NCI-H2196 (cell line): ENCODE data around the gene CFAP46.

ENCODE experiments used
- DNase-seq: peaks from one replicate; lab custom pipeline; 2025; ENCODE audit not compliant: unreplicated experiment; lab: John Stamatoyannopoulos, UW

Gene CFAP46

GRCh38 chr10:132865851-132866600, 76.3 kb downstream of the CFAP46 start:
- DNase-seq: no peak

DNA sequence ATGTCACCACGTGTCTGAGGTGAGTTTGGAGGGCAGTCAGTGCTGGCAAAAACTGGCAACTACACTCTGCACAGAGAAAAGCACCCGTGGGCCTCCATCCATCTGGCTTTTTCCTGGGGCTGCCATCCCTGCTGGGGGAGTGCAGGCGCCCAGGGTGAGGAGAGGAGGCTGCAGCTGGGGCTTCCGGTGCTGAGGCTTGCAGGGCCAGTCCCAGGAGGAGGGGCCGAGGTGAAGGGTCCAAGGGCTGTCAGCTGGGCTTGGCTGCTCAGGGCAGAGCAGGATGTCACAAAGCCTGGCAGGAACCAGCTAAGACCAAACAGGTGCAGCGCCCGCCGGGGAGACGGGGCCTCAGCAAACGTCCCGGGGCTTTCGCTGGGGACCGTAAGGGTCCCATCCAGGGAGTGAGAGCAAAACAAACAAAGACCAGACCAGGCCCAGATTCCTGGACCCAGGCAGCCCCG, 77.2 kb downstream of the CFAP46 start:
- no peak for DNase-seq

- DNase-seq: no peak
Measured at GRCh38 chr10:132862485-132863420, 79.6 kb downstream of the CFAP46 start.

- DNase-seq: no peak
Measured at GRCh38 chr10:132861884-132862461, 80.4 kb downstream of the CFAP46 start.

DNA sequence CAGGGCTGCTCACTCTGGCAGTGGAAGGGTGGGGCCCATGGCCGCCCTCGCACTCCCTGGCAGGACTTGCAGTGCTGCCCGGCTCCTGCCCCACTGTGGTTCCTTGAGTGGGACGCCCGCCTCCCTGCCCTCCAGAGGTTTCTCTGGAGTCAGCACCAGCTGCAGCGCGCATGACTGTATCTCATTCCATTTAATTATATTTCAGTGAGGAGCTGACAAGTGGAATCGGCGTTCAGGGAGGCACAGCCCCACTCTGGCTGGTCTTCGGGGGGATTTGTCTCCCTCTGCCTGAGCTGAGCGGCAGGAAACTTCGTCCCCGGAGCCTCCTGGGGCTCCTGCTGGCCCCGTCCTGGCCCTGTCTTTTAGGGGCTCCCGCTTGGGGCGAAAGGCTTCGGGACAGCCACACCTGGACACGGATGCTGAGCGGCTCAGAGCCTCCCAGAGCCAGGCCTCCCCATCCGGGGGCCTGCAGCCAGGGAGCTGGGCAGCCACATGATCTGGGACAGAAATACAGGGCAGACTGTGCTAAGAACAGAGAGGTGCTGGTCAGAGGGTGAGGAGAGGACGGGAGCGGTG, 81.2 kb downstream of the CFAP46 start:
- DNase-seq: no peak

- DNase-seq: no peak
Measured at GRCh38 chr10:132860532-132860931, 81.8 kb downstream of the CFAP46 start.

- DNase-seq: no peak
Measured at GRCh38 chr10:132859084-132859855, 83.1 kb downstream of the CFAP46 start.

- DNase-seq: no peak
Measured at GRCh38 chr10:132858121-132859081, 84.0 kb downstream of the CFAP46 start.

DNA sequence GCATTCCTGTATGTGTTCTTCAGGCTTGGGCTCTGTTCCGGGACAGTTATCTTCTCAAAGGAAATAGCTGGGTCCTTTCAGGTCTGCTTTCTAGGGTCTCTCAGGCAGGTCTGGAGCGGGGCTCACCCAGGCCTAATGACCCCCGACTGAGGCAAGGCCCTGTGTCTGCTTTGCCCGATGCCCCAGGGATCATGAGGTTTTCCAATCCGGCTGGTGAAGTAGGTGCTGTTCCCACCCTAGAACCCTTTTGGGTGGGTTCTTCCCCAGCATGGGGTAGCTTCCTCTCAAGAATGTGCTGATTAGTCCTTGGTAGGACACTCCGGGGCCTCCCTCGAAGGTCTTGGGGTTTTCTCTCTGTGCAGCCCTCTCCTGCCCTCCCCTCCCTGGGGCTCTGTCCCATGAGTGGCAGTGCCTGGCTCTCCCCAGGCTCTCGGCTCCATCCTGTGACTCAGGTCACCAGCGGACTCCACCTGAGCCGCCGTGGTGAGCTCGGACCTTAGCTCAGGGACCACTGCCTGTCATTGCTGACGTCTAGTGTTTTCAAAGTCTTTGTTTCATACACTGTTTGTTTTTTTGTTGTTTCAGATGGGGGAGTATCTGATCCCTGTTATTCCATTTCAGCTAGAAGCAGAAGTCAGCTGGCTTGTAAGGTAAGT, 85.4 kb downstream of the CFAP46 start:
- no peak for DNase-seq

DNA sequence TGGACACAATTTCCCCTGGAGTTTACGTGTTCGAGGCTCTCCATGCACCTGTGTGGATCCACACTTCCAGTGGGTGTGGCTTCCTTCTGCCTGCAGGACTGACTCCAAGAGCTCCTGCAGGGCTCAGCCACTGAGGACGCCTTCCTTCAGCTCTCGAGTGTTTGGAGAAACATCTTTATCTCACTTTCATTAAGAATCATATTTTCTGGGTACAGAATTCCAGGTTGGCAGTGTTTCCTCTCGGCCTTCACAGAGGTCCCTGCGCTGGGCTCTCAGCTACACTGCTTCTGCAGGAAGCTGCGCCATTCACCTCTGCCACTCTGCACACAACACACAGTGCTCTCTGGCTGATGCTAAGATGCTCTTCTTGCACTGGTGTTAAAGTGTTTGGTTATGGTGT, 86.5 kb downstream of the CFAP46 start:
- no peak for DNase-seq

DNA sequence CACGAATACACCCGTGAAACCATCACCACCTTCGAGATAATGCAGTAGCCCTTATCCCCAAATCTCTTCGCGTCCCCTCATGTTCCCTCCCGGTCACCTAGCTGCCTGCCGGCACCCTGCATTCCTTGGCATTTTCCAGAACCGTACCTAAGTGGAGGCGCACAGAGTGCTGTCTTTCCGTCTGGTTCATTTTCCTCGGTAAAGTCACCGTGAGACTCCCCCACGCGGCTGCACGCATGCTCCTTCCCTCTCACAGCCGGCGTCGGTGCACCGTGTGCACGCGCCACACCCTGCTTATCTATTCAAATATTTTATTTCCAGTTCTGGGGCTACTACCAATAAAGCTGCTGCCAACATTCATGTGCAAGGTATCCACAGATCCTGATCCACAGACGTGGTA, 90.9 kb downstream of the CFAP46 start:
- DNase-seq: no peak

- DNase-seq: no peak
Measured at GRCh38 chr10:132850896-132851295, 91.5 kb downstream of the CFAP46 start.

GRCh38 chr10:132850246-132850645, 92.1 kb downstream of the CFAP46 start:
- no peak for DNase-seq

DNA sequence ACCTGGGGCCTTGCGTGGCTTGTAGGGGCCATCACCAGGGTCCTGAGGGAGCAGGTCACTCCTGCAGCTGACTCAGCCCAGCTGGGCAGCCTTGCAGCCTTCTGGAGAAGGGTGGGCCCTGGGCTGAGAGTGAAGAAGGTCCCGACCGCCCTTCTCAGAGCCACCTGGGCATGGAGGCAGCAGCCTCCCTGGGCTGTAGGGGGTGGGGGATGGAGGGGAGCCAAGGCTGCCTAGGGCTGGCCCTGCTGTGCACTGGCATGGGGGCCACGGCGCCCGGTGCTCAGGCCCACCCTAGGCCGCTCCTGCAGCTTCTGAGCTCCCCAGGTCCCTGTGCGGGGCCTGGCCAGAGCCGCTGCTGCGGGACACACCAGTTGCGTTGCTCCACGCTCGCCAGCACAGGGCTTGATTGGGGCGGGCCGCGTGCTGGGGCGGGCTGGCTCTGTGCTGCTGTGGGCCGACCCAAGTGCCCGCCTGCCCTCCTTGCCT, 92.8 kb downstream of the CFAP46 start:
- no peak for DNase-seq

GRCh38 chr10:132848951-132849545, 93.3 kb downstream of the CFAP46 start:
- no peak for DNase-seq

GRCh38 chr10:132848291-132848701, 94.1 kb downstream of the CFAP46 start:
- DNase-seq: no peak

- no peak for DNase-seq
Measured at GRCh38 chr10:132847856-132848255, 94.5 kb downstream of the CFAP46 start.

DNA sequence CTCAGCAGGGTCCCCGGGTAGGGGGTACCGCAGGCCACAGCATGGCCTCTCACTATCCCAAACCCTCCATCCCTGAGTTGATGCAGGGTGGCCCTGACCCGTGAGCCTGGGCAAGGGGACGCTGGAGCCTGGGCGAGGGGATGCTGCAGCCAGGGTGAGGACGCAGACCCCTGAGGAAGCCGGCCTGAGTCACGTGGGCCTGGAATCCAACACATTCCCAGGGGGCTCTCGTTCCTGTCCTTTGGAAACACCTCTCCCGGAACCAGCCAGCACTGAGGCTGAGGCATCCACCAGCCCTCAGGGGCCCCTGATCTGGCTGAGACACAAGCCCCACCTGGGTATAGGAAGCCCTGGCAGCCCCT, 95.0 kb downstream of the CFAP46 start:
- no peak for DNase-seq
